H1 (cell line): ENCODE data around the gene ETNK1. TPM values are rescaled to one million over a fixed set of nuclear protein-coding genes. Genes with fewer than 3 reads are reported as not detected.

ENCODE experiments used
- CTCF ChIA-PET: fragments of 300-600 bp; sonication (Branson Sonifier 250); formaldehyde crosslinking; loops from one replicate; lab custom pipeline; 2021; ENCODE audit not compliant: partially characterized antibody; lab: Charles Lee
- POLR2A ChIA-PET: fragments of 300-600 bp; sonication (Branson Sonifier 250); formaldehyde crosslinking; loops from one replicate; lab custom pipeline; 2021; ENCODE audit warnings: inconsistent platforms; ENCODE audit not compliant: partially characterized antibody; lab: Charles Lee
- DNase-seq, 2 experiments: peaks; one replicate each; pipeline versions ENCODE4 v3.0.0 to v3.0.0-alpha.2; 2010 to 2022; ENCODE audit warnings: low spot score in 2 of 2, low read depth in 1 of 2, mixed read lengths in 1 of 2
- FAIRE-seq: peaks from 2 replicates; lab custom pipeline; 2011; peaks lifted over from hg19 to GRCh38; lab: Jason Lieb, UNC
- H2AFZ ChIP-seq: 2 replicates; pipeline ENCODE4 v1.8.1; 2012; ENCODE audit warnings: low read length, inconsistent platforms
- H2AK5ac ChIP-seq: 2 replicates; pipeline ENCODE4 v1.6.1; 2013; ENCODE audit warnings: low read depth, low read length
- H2BK120ac ChIP-seq: replicated peaks from 2 replicates; pipeline ENCODE3; 2013; ENCODE audit warnings: low read depth, low read length, inconsistent platforms
- H2BK12ac ChIP-seq: 2 replicates; pipeline ENCODE4 v1.6.1; 2013; ENCODE audit warnings: low read depth, low read length
- H2BK15ac ChIP-seq: 2 replicates; pipeline ENCODE4 v1.6.1; 2013; ENCODE audit warnings: low read length
- H2BK20ac ChIP-seq: 2 replicates; pipeline ENCODE4 v1.6.1; 2013; ENCODE audit warnings: low read length
- H2BK5ac ChIP-seq: 2 replicates; pipeline ENCODE4 v1.6.1; 2013; ENCODE audit warnings: low read depth, low read length
- H3K14ac ChIP-seq: 2 replicates; pipeline ENCODE4 v1.6.1; 2013; ENCODE audit warnings: inconsistent platforms; ENCODE audit not compliant: insufficient read length
- H3K18ac ChIP-seq: 2 replicates; pipeline ENCODE4 v1.6.1; 2013; ENCODE audit warnings: low read length; ENCODE audit errors: extremely low read depth
- H3K23ac ChIP-seq: 2 replicates; pipeline ENCODE4 v1.6.1; 2013; ENCODE audit warnings: inconsistent platforms; ENCODE audit not compliant: insufficient read length
- H3K23me2 ChIP-seq: 2 replicates; pipeline ENCODE4 v1.6.1; 2013; ENCODE audit warnings: low read depth, low read length
- H3K27ac ChIP-seq: 2 replicates; pipeline ENCODE4 v1.6.1; 2011; ENCODE audit warnings: low read depth, low read length, inconsistent platforms
- H3K27me3 ChIP-seq, 4 experiments: replicated peaks in 1 of 4; 1 replicate in 1 of 4; 2 replicates in 3 of 4; pipeline versions ENCODE4 v1.6.1 to v1.8.1; 2011 to 2013; ENCODE audit warnings: low read length in 3 of 4, mild to moderate bottlenecking in 3 of 4, inconsistent platforms in 2 of 4, mixed read lengths in 2 of 4, moderate library complexity in 1 of 4; ENCODE audit not compliant: control insufficient read depth in 3 of 4, insufficient read depth in 3 of 4; ENCODE audit errors: extremely low read depth in 1 of 4
- H3K36me3 ChIP-seq, 4 experiments: 2 replicates each; pipeline versions ENCODE4 v1.6.1 to v1.8.1; 2011 to 2013; ENCODE audit warnings: mild to moderate bottlenecking in 4 of 4, low read length in 3 of 4, moderate library complexity in 2 of 4, control low read depth in 1 of 4, inconsistent platforms in 1 of 4; ENCODE audit not compliant: insufficient read depth in 4 of 4, control insufficient read depth in 2 of 4
- H3K4ac ChIP-seq: replicated peaks from 2 replicates; pipeline ENCODE3; 2013; ENCODE audit warnings: low read length, low read depth, mixed read lengths, inconsistent platforms; ENCODE audit not compliant: insufficient read length
- H3K4me1 ChIP-seq, 4 experiments: replicated peaks in 1 of 4; 1 replicate in 1 of 4; 2 replicates in 3 of 4; pipeline versions ENCODE4 v1.6.1 to v1.8.1; 2011 to 2013; ENCODE audit warnings: low read length in 3 of 4, inconsistent platforms in 2 of 4, mixed read lengths in 1 of 4; ENCODE audit not compliant: insufficient read depth in 4 of 4, control insufficient read depth in 3 of 4
- H3K4me2 ChIP-seq, 2 experiments: 2 replicates each; pipeline versions ENCODE4 v1.6.1 to v1.8.1; 2011 to 2013; ENCODE audit warnings: low read depth in 2 of 2, low read length in 2 of 2, control low read depth in 1 of 2, inconsistent platforms in 1 of 2, mild to moderate bottlenecking in 1 of 2; ENCODE audit not compliant: insufficient read depth in 1 of 2
- H3K4me3 ChIP-seq, 4 experiments: fragments of 200-600, 300-600 bp in 1 of 4; sonication (generic), shearing (Covaris generic), sonication (Bioruptor Twin) in 1 of 4; 2 replicates each; pipeline versions ENCODE4 v1.5.1 to v1.8.1; 2011 to 2016; ENCODE audit warnings: low read length in 4 of 4, low read depth in 3 of 4, control low read depth in 2 of 4, inconsistent platforms in 2 of 4, mild to moderate bottlenecking in 2 of 4, mixed read lengths in 1 of 4, moderate library complexity in 1 of 4; ENCODE audit not compliant: insufficient read depth in 2 of 4; ENCODE audit errors: extremely low read depth in 1 of 4
- H3K56ac ChIP-seq: replicated peaks from 2 replicates; pipeline ENCODE3; 2013; ENCODE audit warnings: low read depth, mild to moderate bottlenecking, mixed read lengths, low read length, inconsistent platforms; ENCODE audit not compliant: insufficient read length
- H3K79me1 ChIP-seq: 2 replicates; pipeline ENCODE4 v1.6.1; 2013; ENCODE audit warnings: low read depth, low read length, control low read depth
- H3K79me2 ChIP-seq, 2 experiments: 2 replicates each; pipeline versions ENCODE4 v1.6.1 to v1.8.1; 2012 to 2013; ENCODE audit warnings: low read length in 2 of 2, mild to moderate bottlenecking in 2 of 2, inconsistent platforms in 1 of 2; ENCODE audit not compliant: insufficient read depth in 2 of 2, control insufficient read depth in 1 of 2
- H3K9ac ChIP-seq, 4 experiments: replicated peaks in 1 of 4; 1 replicate in 1 of 4; 2 replicates in 3 of 4; pipeline versions ENCODE4 v1.6.1 to v1.8.1; 2011 to 2013; ENCODE audit warnings: low read depth in 3 of 4, low read length in 3 of 4, control low read depth in 2 of 4, mild to moderate bottlenecking in 2 of 4, moderate library complexity in 2 of 4, inconsistent platforms in 1 of 4; ENCODE audit errors: extremely low read depth in 1 of 4
- H3K9me3 ChIP-seq, 2 experiments: 2 replicates each; pipeline versions ENCODE4 v1.6.1 to v1.8.1; 2012 to 2013; ENCODE audit warnings: mild to moderate bottlenecking in 2 of 2, moderate library complexity in 2 of 2, control low read depth in 1 of 2, inconsistent platforms in 1 of 2, low read depth in 1 of 2, low read length in 1 of 2, mixed read lengths in 1 of 2; ENCODE audit not compliant: insufficient read depth in 2 of 2
- H4K20me1 ChIP-seq, 2 experiments: replicated peaks in 1 of 2; 2 replicates each; pipeline versions ENCODE3 to v1.8.1; 2011 to 2013; ENCODE audit warnings: inconsistent platforms in 2 of 2, low read length in 2 of 2, mild to moderate bottlenecking in 1 of 2; ENCODE audit not compliant: insufficient read depth in 2 of 2, control insufficient read depth in 1 of 2
- H4K5ac ChIP-seq: 2 replicates; pipeline ENCODE4 v1.6.1; 2013; ENCODE audit warnings: low read length, low read depth, mixed read lengths, inconsistent platforms; ENCODE audit not compliant: insufficient read length
- H4K8ac ChIP-seq: 2 replicates; pipeline ENCODE4 v1.8.0; 2013; ENCODE audit warnings: mild to moderate bottlenecking, moderate library complexity, low read length, inconsistent platforms; ENCODE audit not compliant: insufficient read depth; ENCODE audit errors: extremely low read depth
- H4K91ac ChIP-seq: replicated peaks from 2 replicates; pipeline ENCODE3; 2013; ENCODE audit warnings: low read length, mixed read lengths, inconsistent platforms; ENCODE audit not compliant: insufficient read length
- BACH1 ChIP-seq: IDR thresholded peaks from 2 replicates; pipeline ENCODE4 v1.6.1; 2012; ENCODE audit warnings: low read length, improper control_type of control experiment
- BCL11A ChIP-seq, 2 experiments: IDR thresholded peaks; one replicate each; pipeline ENCODE4 v1.6.1; 2011; ENCODE audit warnings: low read depth in 2 of 2, low read length in 2 of 2, mild to moderate bottlenecking in 2 of 2
- CEBPB ChIP-seq: IDR thresholded peaks from 2 replicates; pipeline ENCODE4 v1.6.1; 2012; ENCODE audit warnings: low read depth, low read length
- EP300 ChIP-seq, 2 experiments: IDR thresholded peaks; 1 replicate in 1 of 2; 2 replicates in 1 of 2; pipeline ENCODE4 v1.6.1; 2011 to 2012; ENCODE audit warnings: low read depth in 2 of 2, low read length in 2 of 2, mild to moderate bottlenecking in 2 of 2, borderline replicate concordance in 1 of 2, inconsistent platforms in 1 of 2, moderate library complexity in 1 of 2
- HDAC2 ChIP-seq, 2 experiments: fragments of 300-600 bp in 1 of 2; sonication (generic) in 1 of 2; IDR thresholded peaks; 2 replicates each; pipeline ENCODE4 v1.6.1; 2011 to 2012; ENCODE audit warnings: low read depth in 2 of 2, low read length in 2 of 2, mild to moderate bottlenecking in 2 of 2, moderate library complexity in 2 of 2, borderline replicate concordance in 1 of 2, inconsistent platforms in 1 of 2
- KDM1A ChIP-seq: fragments of 200-600, 300-600 bp; sonication (generic); IDR thresholded peaks from 2 replicates; pipeline ENCODE4 v1.7.1; 2016; ENCODE audit warnings: mild to moderate bottlenecking, low read length, borderline replicate concordance
- POLR2AphosphoS5 ChIP-seq: IDR thresholded peaks from 2 replicates; pipeline ENCODE4 v1.6.1; 2011; ENCODE audit warnings: low read depth, low read length
- SIX5 ChIP-seq: IDR thresholded peaks from 2 replicates; pipeline ENCODE4 v1.6.1; 2011; ENCODE audit warnings: mild to moderate bottlenecking, low read depth, low read length
- SRF ChIP-seq: IDR thresholded peaks from 2 replicates; pipeline ENCODE4 v1.6.1; 2011; ENCODE audit warnings: mild to moderate bottlenecking, low read depth, low read length, moderate library complexity
- TBP ChIP-seq: IDR thresholded peaks from 2 replicates; pipeline ENCODE4 v1.6.1; 2011; ENCODE audit warnings: low read depth, low read length, improper control_type of control experiment
- ZNF274 ChIP-seq: IDR thresholded peaks from 2 replicates; pipeline ENCODE4 v1.7.0; 2012; ENCODE audit warnings: low read length, borderline replicate concordance; ENCODE audit errors: extremely low read depth
- WGBS, 2 experiments: shearing (Covaris generic) in 1 of 2; methylation state at CpG; one replicate each; pipeline versions ENCODE4 v1.1.6 to v1.1.7; 2013 to 2015; ENCODE audit warnings: low lambda C conversion rate in 2 of 2, mixed read lengths in 2 of 2, inconsistent platforms in 1 of 2, low coverage in 1 of 2, missing lambda C conversion rate in 1 of 2; ENCODE audit not compliant: insufficient replicate concordance in 2 of 2, insufficient coverage in 1 of 2, insufficient read length in 1 of 2; ENCODE audit errors: extremely low coverage in 1 of 2, missing lambda C conversion rate in 1 of 2; 5-methylcytosine and 5-hydroxymethylcytosine counted together
- polyA plus RNA-seq, 7 experiments: library from polyadenylated mRNA; depleted of rRNA in 3 of 7; stranded (reverse) in 5 of 7; unstranded in 2 of 7; fragments of >200 nt in 5 of 7; fragments of 200-250 nt in 2 of 7; gene quantifications; 1 replicate in 5 of 7; 2 replicates in 1 of 7; 4 replicates in 1 of 7; pipeline versions ENCODE4 v1.2.1 to v1.2.3, GENCODE V29; 2011 to 2013; ENCODE audit warnings: missing spikeins in 2 of 7, mixed read lengths in 2 of 7
- total RNA-seq: library from RNA; stranded (reverse); fragmentation: NEBNext Ultra II Directional; extraction: Animal tissue kit (Norgen Biotek cat#: 25700); gene quantifications from 2 replicates; pipeline ENCODE4 v1.2.1, GENCODE V29; 2021

The ETNK1 gene
- total and polyA plus RNA-seq, 2 of the 8 experiments (the other 6 are each of a cell fraction or from before 2014, with no cell fraction given), result 11.6 to 82.7 TPM

GRCh38 chr12:22729957-22730443 lies 105.0 kb downstream of the ETNK1 start:
- Histone ChIP-seq H3K18ac (no peak overlapping the region), H2BK12ac (no peak overlapping the region), H3K23me2 (no peaks in the 10 kb centered on the region), H3K27ac (no peak overlapping the region), H3K56ac (no peak overlapping the region), H2BK5ac (no peak overlapping the region), H3K79me1 (no peaks in the 10 kb centered on the region), H4K91ac (no peak overlapping the region), H2AFZ (0 out of 2 replicates have a peak overlapping the region, but pooled peaks have one; percentile 10), H2AK5ac (no peak overlapping the region), H4K8ac (no peak overlapping the region), H2BK120ac (no peak overlapping the region), H2BK20ac (no peak overlapping the region), H3K79me2 (no peaks in the 10 kb centered on the region), H3K14ac (no peak overlapping the region), H2BK15ac (no peak overlapping the region), H4K20me1 (no peaks in the 10 kb centered on the region), H3K4me1 (no peaks in the 10 kb centered on the region), H3K4me2 (no peak overlapping the region), H3K27me3 (no peaks in the 10 kb centered on the region), H3K4me3 (no peak overlapping the region), H3K23ac (no peak overlapping the region), H3K4ac (no peak overlapping the region), H3K9ac (no peak overlapping the region), H4K5ac (no peak overlapping the region), H3K9me3 (no peaks in the 10 kb centered on the region), H3K36me3 (no peaks in the 10 kb centered on the region)
- CTCF ChIA-PET, result no interaction called here
- TF ChIP-seq BACH1 (no peak), SRF (no peak), HDAC2 (IDR thresholded peaks at IDR 0.05; ENCODE audit: borderline replicate concordance in 1 of 2, low read depth in 2 of 2, low read length in 2 of 2) (no peak), POLR2AphosphoS5 (no peak), TBP (no peak), EP300 (IDR thresholded peaks at IDR 0.05; ENCODE audit: borderline replicate concordance in 1 of 2, low read depth in 2 of 2, low read length in 2 of 2) (no peak), CEBPB (no peak), ZNF274 (no peak), KDM1A (no peak), BCL11A (IDR thresholded peaks at IDR 0.05; ENCODE audit: low read depth in 2 of 2, low read length in 2 of 2) (no peak), SIX5 (no peak)
- FAIRE-seq (no peak), DNase-seq (no peak)
- POLR2A ChIA-PET, result no interaction called here
- 84% methylated on average over 3 of the region's 3 CpGs; no CpG with 5 or more reads in 1 of the 2 experiments for WGBS, 2 experiments
